ENCODE data around the gene SSBP3.

Gene SSBP3

GRCh38 chr1:54188291-54188690 is 217.9 kb downstream of the SSBP3 start:
- Histone ChIP-seq H3K4me3 (ENCODE audit: insufficient read depth, low read length, poor library complexity, severe bottlenecking) (no peak overlapping the region), H3K36me3 (ENCODE audit: low read length) (0 out of 2 replicates have a peak, but pooled peaks cover 2% of the 10 kb centered on the region), H4K20me1 (ENCODE audit: low read depth, low read length) (no peaks in the 10 kb centered on the region), H3F3A (ENCODE audit: insufficient read depth) (no peaks in the 10 kb centered on the region), H3K9ac (ENCODE audit: low read length) (no peak overlapping the region), H3K79me2 (ENCODE audit: insufficient read depth, low read length) (no peaks in the 10 kb centered on the region), H3K27me3 (ENCODE audit: low read length) (no peaks in the 10 kb centered on the region), H3K27ac (ENCODE audit: low read depth, low read length) (no peak overlapping the region), H2AFZ (ENCODE audit: low read depth, low read length, severe bottlenecking) (no peak overlapping the region), H3K9me2 (replicated peaks; ENCODE audit: insufficient read depth, low read length) (no peaks in the 10 kb centered on the region), H3K4me2 (ENCODE audit: low read depth, low read length, poor library complexity, severe bottlenecking) (no peak overlapping the region), H3K9me3 (ENCODE audit: insufficient read depth, low read length) (no peaks in the 10 kb centered on the region)
- TF ChIP-seq EZH2phosphoT487 (conservative IDR thresholded peaks at IDR 0.05; ENCODE audit: low read length), result no peak
- TF ChIP-seq, protein P1, sequence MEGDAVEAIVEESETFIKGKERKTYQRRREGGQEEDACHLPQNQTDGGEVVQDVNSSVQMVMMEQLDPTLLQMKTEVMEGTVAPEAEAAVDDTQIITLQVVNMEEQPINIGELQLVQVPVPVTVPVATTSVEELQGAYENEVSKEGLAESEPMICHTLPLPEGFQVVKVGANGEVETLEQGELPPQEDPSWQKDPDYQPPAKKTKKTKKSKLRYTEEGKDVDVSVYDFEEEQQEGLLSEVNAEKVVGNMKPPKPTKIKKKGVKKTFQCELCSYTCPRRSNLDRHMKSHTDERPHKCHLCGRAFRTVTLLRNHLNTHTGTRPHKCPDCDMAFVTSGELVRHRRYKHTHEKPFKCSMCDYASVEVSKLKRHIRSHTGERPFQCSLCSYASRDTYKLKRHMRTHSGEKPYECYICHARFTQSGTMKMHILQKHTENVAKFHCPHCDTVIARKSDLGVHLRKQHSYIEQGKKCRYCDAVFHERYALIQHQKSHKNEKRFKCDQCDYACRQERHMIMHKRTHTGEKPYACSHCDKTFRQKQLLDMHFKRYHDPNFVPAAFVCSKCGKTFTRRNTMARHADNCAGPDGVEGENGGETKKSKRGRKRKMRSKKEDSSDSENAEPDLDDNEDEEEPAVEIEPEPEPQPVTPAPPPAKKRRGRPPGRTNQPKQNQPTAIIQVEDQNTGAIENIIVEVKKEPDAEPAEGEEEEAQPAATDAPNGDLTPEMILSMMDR (IDR thresholded peaks at IDR 0.05; ENCODE audit: insufficient read depth, low read length, poor library complexity, severe bottlenecking), result no peak

DNA sequence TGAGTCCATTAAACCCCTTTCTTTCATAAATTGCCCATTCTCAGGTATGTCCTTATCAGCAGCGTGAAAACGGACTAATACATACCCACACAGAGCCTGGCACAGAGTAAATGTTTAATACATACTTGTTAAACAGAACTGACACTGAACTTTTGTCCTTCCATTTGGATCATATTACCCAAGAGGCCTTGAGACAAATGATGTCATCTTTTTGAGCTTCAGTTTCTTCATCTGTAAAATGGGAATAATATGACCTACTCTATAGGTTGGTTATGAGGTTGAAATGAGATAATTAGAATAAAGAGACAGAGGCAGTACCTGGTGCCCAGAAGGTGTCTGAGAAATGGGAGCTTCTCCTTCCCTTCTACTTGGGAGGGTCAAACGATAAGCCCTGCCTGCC is 220.1 kb downstream of the SSBP3 start:
- Histone ChIP-seq H3K9ac (ENCODE audit: low read length) (no peak overlapping the region), H3K27ac (ENCODE audit: low read depth, low read length) (no peak overlapping the region), H4K20me1 (ENCODE audit: low read depth, low read length) (no peaks in the 10 kb centered on the region), H3F3A (ENCODE audit: insufficient read depth) (no peaks in the 10 kb centered on the region), H3K4me3 (ENCODE audit: insufficient read depth, low read length, poor library complexity, severe bottlenecking) (no peak overlapping the region), H3K4me2 (ENCODE audit: low read depth, low read length, poor library complexity, severe bottlenecking) (no peak overlapping the region), H3K79me2 (ENCODE audit: insufficient read depth, low read length) (no peaks in the 10 kb centered on the region), H3K9me3 (ENCODE audit: insufficient read depth, low read length) (no peaks in the 10 kb centered on the region), H3K27me3 (ENCODE audit: low read length) (no peaks in the 10 kb centered on the region), H3K36me3 (ENCODE audit: low read length) (no peaks in the 10 kb centered on the region), H3K9me2 (replicated peaks; ENCODE audit: insufficient read depth, low read length) (no peaks in the 10 kb centered on the region), H2AFZ (ENCODE audit: low read depth, low read length, severe bottlenecking) (no peak overlapping the region)
- no peak for TF ChIP-seq EZH2phosphoT487 (conservative IDR thresholded peaks at IDR 0.05; ENCODE audit: low read length)
- TF ChIP-seq, protein P1 (IDR thresholded peaks at IDR 0.05; ENCODE audit: insufficient read depth, low read length, poor library complexity, severe bottlenecking), result no peak

GRCh38 chr1:54180701-54181360 is 225.4 kb downstream of the SSBP3 start:
- no peak overlapping the region for H3K4me2 ChIP-seq (ENCODE audit: low read depth, low read length, poor library complexity, severe bottlenecking)
- no peak overlapping the region for H3K9ac ChIP-seq (ENCODE audit: low read length)
- H3K27ac ChIP-seq (ENCODE audit: low read depth, low read length), result no peak overlapping the region
- no peaks in the 10 kb centered on the region for H3K9me3 ChIP-seq (ENCODE audit: insufficient read depth, low read length)
- H3K27me3 ChIP-seq (ENCODE audit: low read length), result no peaks in the 10 kb centered on the region
- no peaks in the 10 kb centered on the region for H3F3A ChIP-seq (ENCODE audit: insufficient read depth)
- no peaks in the 10 kb centered on the region for H4K20me1 ChIP-seq (ENCODE audit: low read depth, low read length)
- H3K9me2 ChIP-seq (replicated peaks; ENCODE audit: insufficient read depth, low read length), result no peaks in the 10 kb centered on the region
- H2AFZ ChIP-seq (ENCODE audit: low read depth, low read length, severe bottlenecking), result no peak overlapping the region
- H3K4me3 ChIP-seq (ENCODE audit: insufficient read depth, low read length, poor library complexity, severe bottlenecking), result no peak overlapping the region
- no peaks in the 10 kb centered on the region for H3K79me2 ChIP-seq (ENCODE audit: insufficient read depth, low read length)
- no peaks in the 10 kb centered on the region for H3K36me3 ChIP-seq (ENCODE audit: low read length)
- TF ChIP-seq EZH2phosphoT487 (conservative IDR thresholded peaks at IDR 0.05; ENCODE audit: low read length), result no peak
- TF ChIP-seq, protein P1 (IDR thresholded peaks at IDR 0.05; ENCODE audit: insufficient read depth, low read length, poor library complexity, severe bottlenecking), result no peak
